Measurements from ENCODE around the gene CDK6.

The CDK6 gene

GRCh38 chr7:92684274-92684673 is 152.1 kb downstream of the CDK6 start:
- in situ Hi-C loops (cut with MboI; ENCODE audit: low sequenced_read_pairs, unreplicated experiment) = no loop called here
- TF ChIP-seq CTCF (IDR thresholded peaks at IDR 0.05; ENCODE audit: borderline replicate concordance, control extremely low read depth, extremely low read depth, insufficient read depth, missing control alignments) = no peak
- no peak for DNase-seq (ENCODE audit: low spot score)

DNA sequence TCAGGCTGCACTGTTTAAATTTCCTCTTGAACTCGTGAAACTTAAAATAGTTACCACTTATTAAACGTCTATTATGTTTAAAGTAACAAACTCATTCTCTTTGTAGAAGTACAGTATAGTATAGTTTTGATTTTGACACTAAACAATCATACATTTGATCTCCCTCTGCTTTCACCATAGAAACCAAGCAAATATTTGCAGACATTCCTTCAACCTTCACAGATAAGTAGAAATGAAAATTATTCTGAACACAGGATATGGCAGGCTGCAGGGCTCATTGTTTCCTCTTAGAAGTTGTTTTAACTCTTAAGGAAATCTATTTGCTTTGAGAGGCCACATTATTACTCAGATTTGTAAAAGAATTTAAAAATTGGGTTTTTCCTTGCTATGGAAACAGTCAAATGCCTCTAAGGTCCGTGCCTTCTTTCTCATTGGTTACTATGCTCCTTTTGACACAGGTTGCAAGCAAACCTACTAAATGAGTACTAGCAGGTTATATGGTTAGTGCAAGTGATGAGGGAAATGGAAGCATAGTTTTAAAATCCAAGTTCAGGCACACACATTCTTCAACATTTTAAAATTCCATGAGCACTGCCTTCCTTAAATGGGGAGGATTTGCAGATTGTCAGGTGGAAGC is 153.4 kb downstream of the CDK6 start:
- in situ Hi-C loops (cut with MboI; ENCODE audit: low sequenced_read_pairs, unreplicated experiment) = no loop called here
- no peak for DNase-seq (ENCODE audit: low spot score)
- TF ChIP-seq CTCF (IDR thresholded peaks at IDR 0.05; ENCODE audit: borderline replicate concordance, control extremely low read depth, extremely low read depth, insufficient read depth, missing control alignments) = no peak

DNA sequence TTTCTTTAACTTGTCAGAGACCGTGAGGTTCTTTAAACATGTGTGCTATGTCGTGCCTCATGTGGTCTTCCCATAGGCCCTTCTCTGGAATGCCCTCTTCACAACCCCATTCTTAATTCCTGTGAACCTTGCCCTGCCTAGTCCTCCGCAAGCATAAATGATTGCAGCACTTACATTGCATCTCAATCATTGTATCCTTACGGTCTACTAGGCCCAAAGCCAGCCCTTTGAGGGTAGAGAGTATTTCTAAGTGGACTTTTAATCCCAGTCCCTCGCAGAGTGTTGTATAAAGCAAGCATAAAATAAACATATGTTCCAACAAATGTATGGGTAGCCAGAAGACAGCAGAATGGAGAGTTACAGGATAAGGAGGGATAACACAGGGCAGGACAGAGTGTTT is 154.0 kb downstream of the CDK6 start:
- TF ChIP-seq CTCF (IDR thresholded peaks at IDR 0.05; ENCODE audit: borderline replicate concordance, control extremely low read depth, extremely low read depth, insufficient read depth, missing control alignments) = no peak
- in situ Hi-C loops (cut with MboI; ENCODE audit: low sequenced_read_pairs, unreplicated experiment) = no loop called here
- no peak for DNase-seq (ENCODE audit: low spot score)

DNA sequence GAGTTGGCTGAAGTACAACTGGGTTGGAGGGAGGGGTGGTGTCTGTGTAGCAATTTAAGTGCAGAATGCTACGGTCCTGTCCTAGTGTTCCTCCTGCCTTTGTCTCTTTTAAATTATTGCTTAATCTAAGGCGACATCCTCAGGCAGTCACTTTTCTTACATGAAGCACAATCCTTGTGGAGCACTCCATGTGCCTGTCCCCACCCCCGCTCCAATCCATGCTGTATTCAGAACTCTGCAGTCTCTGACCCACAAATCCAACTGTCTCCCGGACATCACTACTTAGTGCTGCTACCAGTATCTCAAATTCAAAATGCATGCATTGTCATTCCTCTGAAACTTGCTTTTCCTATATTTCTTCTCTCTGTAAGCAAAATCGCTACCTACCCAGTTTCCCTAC is 154.7 kb downstream of the CDK6 start:
- DNase-seq (ENCODE audit: low spot score) = no peak
- TF ChIP-seq CTCF (IDR thresholded peaks at IDR 0.05; ENCODE audit: borderline replicate concordance, control extremely low read depth, extremely low read depth, insufficient read depth, missing control alignments) = no peak
- in situ Hi-C loops (cut with MboI; ENCODE audit: low sequenced_read_pairs, unreplicated experiment) = no loop called here

DNA sequence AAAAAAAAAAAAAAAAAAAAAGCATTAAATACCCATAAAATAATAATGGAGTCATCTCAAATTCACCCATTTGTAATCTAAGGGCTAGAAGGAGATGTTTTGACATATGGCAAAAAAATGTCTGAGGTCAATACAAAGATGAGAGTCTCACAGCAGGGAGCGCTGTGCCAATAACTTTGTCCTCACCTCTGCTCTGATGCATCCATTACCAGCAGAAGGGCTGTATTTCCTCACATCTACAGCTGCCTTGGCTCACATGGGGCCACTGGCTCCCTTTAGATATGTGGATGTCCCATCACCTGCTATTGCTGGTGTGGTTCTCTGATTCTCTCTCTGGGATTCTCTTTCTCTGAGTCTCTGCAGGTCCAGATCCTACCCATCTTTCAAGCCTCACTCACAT is 155.9 kb downstream of the CDK6 start:
- no peak for TF ChIP-seq CTCF (IDR thresholded peaks at IDR 0.05; ENCODE audit: borderline replicate concordance, control extremely low read depth, extremely low read depth, insufficient read depth, missing control alignments)
- no peak for DNase-seq (ENCODE audit: low spot score)
- in situ Hi-C loops (cut with MboI; ENCODE audit: low sequenced_read_pairs, unreplicated experiment) = no loop called here

GRCh38 chr7:92678291-92678920 is 158.0 kb downstream of the CDK6 start:
- in situ Hi-C loops (cut with MboI; ENCODE audit: low sequenced_read_pairs, unreplicated experiment) = no loop called here
- DNase-seq (ENCODE audit: low spot score) = no peak
- TF ChIP-seq CTCF (IDR thresholded peaks at IDR 0.05; ENCODE audit: borderline replicate concordance, control extremely low read depth, extremely low read depth, insufficient read depth, missing control alignments) = no peak

Measured in GM13976 (cell line).